Astrocyte (in vitro differentiated cells and primary cell): ENCODE data around the gene KIAA1328. TPM values are rescaled to one million over a fixed set of nuclear protein-coding genes. Genes with fewer than 3 reads are reported as not detected.
A peak's percentile ranks its signal among the peaks of the same experiment; 100 is the strongest.

Experiments used
- DNase-seq: peaks from one replicate; pipeline ENCODE4 v3.0.0-alpha.2; 2010; ENCODE audit warnings: low read depth
- FAIRE-seq: peaks from 2 replicates; lab custom pipeline; 2011; peaks lifted over from hg19 to GRCh38; lab: Jason Lieb, UNC
- H2AFZ ChIP-seq: 2 replicates; pipeline ENCODE4 v1.6.0; 2012; ENCODE audit warnings: low read depth, low read length, inconsistent platforms
- H3K27ac ChIP-seq: 2 replicates; pipeline ENCODE4 v1.5.1; 2011; ENCODE audit warnings: low read depth, low read length, inconsistent platforms
- H3K27me3 ChIP-seq: 2 replicates; pipeline ENCODE4 v1.6.0; 2011; ENCODE audit warnings: low read length, inconsistent platforms; ENCODE audit not compliant: insufficient read depth
- H3K36me3 ChIP-seq: 2 replicates; pipeline ENCODE4 v1.5.1; 2011; ENCODE audit warnings: low read length, inconsistent platforms; ENCODE audit not compliant: insufficient read depth
- H3K4me1 ChIP-seq: 2 replicates; pipeline ENCODE4 v1.5.1; 2011; ENCODE audit warnings: low read length, inconsistent platforms; ENCODE audit not compliant: insufficient read depth
- H3K4me2 ChIP-seq: 2 replicates; pipeline ENCODE4 v1.6.0; 2012; ENCODE audit warnings: low read length, inconsistent platforms
- H3K4me3 ChIP-seq: 2 replicates; pipeline ENCODE4 v1.5.1; 2011; ENCODE audit warnings: low read depth, mild to moderate bottlenecking, low read length, inconsistent platforms; ENCODE audit not compliant: insufficient read depth
- H3K79me2 ChIP-seq: 2 replicates; pipeline ENCODE4 v1.6.0; 2012; ENCODE audit warnings: mild to moderate bottlenecking, low read length, inconsistent platforms; ENCODE audit not compliant: insufficient read depth
- H3K9ac ChIP-seq: 2 replicates; pipeline ENCODE4 v1.6.0; 2012; ENCODE audit warnings: mild to moderate bottlenecking, low read length, inconsistent platforms
- H3K9me3 ChIP-seq: 2 replicates; pipeline ENCODE4 v1.5.1; 2012; ENCODE audit warnings: low read depth, mild to moderate bottlenecking, low read length, inconsistent platforms; ENCODE audit not compliant: insufficient read depth
- H4K20me1 ChIP-seq: 2 replicates; pipeline ENCODE4 v1.6.0; 2012; ENCODE audit warnings: low read length, inconsistent platforms; ENCODE audit not compliant: insufficient read depth
- H3K27ac Mint-ChIP-seq: one replicate; pipeline ENCODE4 v1.8.0; 2021; ENCODE audit warnings: mild to moderate bottlenecking, mixed read lengths; ENCODE audit not compliant: unreplicated experiment
- H3K27me3 Mint-ChIP-seq: one replicate; pipeline ENCODE4 v1.8.0; 2021; ENCODE audit warnings: low read depth, mixed read lengths; ENCODE audit not compliant: unreplicated experiment
- H3K36me3 Mint-ChIP-seq: one replicate; pipeline ENCODE4 v1.8.0; 2021; ENCODE audit warnings: low read depth, mixed read lengths; ENCODE audit not compliant: unreplicated experiment
- H3K4me1 Mint-ChIP-seq: one replicate; pipeline ENCODE4 v1.8.0; 2021; ENCODE audit warnings: low read depth, mixed read lengths; ENCODE audit not compliant: unreplicated experiment
- H3K4me3 Mint-ChIP-seq: one replicate; pipeline ENCODE4 v1.8.0; 2021; ENCODE audit warnings: mild to moderate bottlenecking, moderate library complexity, mixed read lengths; ENCODE audit not compliant: unreplicated experiment
- H3K9me3 Mint-ChIP-seq: one replicate; pipeline ENCODE4 v1.8.0; 2021; ENCODE audit warnings: mild to moderate bottlenecking, mixed read lengths; ENCODE audit not compliant: unreplicated experiment
- CTCF ChIP-seq: IDR thresholded peaks from 2 replicates; pipeline ENCODE4 v1.5.1; 2011; ENCODE audit warnings: low read depth, mild to moderate bottlenecking, inconsistent platforms, low read length, moderate library complexity; ENCODE audit not compliant: insufficient read depth
- EZH2 ChIP-seq: IDR thresholded peaks from 2 replicates; pipeline ENCODE4 v1.6.1; 2012; ENCODE audit warnings: mild to moderate bottlenecking, low read length, inconsistent platforms; ENCODE audit not compliant: insufficient read depth
- total RNA-seq: library from RNA; stranded (reverse); gene quantifications from 2 replicates; pipeline ENCODE4 v1.2.1, GENCODE V29; 2021

The KIAA1328 gene
- total RNA-seq, 1 donor from 2014 or later: 3.7 TPM

DNA sequence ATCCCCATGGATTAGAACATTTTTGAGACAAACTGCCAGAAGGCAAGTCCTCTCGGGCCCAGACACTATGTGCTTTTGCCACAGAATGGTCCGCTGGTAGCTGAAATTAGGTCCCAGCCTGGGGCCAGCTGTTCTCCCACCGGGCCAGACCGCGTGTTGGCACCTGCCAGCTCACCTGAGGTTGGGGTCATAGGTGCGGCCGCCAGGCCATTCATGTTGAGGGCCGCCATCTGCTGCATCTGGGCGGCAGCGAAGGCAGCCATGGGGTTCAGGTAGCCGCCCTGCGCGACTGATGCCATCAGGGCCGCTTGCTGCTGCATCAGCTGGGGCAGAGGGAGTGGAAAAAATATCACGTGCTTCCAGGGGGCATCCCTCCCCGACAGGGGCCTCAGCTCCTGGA lies 443.9 kb downstream of the KIAA1328 start:
- Mint-ChIP-seq H3K27me3 (peaks cover 40% of the 10 kb centered on the region), H3K4me3 (no peak overlapping the region), H3K4me1 (no peaks in the 10 kb centered on the region), H3K36me3 (no peaks in the 10 kb centered on the region), H3K9me3 (peaks cover 11% of the 10 kb centered on the region), H3K27ac (no peak overlapping the region)
- Histone ChIP-seq H3K4me2 (no peak overlapping the region), H4K20me1 (no peaks in the 10 kb centered on the region), H3K79me2 (no peaks in the 10 kb centered on the region), H2AFZ (no peak overlapping the region), H3K27ac (no peak overlapping the region), H3K9me3 (no peaks in the 10 kb centered on the region), H3K27me3 (peaks cover 26% of the 10 kb centered on the region), H3K4me3 (no peak overlapping the region), H3K36me3 (no peaks in the 10 kb centered on the region), H3K4me1 (no peaks in the 10 kb centered on the region), H3K9ac (no peak overlapping the region)
- no peak for TF ChIP-seq CTCF
- TF ChIP-seq EZH2: no peak
- FAIRE-seq (no peak), DNase-seq (no peak)

DNA sequence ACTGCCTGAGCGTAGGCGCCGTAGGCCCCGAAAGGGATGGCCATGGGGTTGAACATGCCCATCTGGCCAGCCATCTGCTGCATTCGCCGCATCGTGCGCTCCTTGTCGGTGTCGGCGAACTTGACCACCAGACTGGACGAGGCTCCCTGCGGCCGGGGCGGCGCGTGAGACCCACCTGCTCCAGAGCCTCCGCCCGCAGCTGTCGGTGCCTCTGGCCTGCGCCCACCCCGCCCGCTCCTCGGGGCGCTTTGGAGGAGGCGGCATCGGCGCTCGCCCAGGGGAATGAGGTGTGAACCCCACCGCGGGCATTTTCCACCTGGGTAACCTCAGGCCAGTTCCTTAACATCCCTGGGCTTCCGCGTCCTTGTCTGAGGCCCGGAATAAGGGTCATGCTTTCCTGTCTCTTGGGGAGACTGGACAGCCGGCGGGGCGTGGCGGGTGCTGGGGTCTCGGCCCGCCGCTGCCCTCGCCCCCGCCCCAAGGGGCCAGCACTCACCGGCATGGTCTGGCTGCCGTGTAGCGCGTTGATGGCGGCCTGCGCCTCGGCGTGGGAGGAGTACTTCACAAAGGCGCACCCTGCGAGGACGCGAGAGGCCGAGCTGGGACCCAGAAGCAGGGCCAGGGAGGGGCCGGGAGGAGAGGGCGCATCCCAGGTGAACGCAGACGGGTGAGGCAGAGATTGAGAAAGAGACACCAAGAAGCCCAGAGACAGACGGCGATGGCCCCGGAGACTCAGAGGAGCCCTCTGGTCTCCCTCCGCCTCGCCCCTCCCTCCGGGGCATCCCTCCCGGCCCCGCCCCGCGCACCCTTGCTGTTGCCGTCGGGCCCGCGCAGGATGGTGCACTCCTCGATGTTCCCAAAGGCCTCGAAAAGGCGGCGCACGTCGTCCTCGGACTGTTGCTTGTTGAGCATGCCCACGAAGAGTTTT lies 445.6 kb downstream of the KIAA1328 start:
- Histone ChIP-seq H3K27ac (no peak overlapping the region), H3K27me3 (peaks cover 26% of the 10 kb centered on the region), H3K4me2 (no peak overlapping the region), H3K4me3 (no peak overlapping the region), H3K9ac (no peak overlapping the region), H2AFZ (no peak overlapping the region), H3K4me1 (no peaks in the 10 kb centered on the region), H4K20me1 (no peaks in the 10 kb centered on the region), H3K36me3 (no peaks in the 10 kb centered on the region), H3K79me2 (no peaks in the 10 kb centered on the region), H3K9me3 (no peaks in the 10 kb centered on the region)
- Mint-ChIP-seq H3K4me3 (no peak overlapping the region), H3K4me1 (no peaks in the 10 kb centered on the region), H3K9me3 (peaks cover 11% of the 10 kb centered on the region), H3K27me3 (peaks cover 41% of the 10 kb centered on the region), H3K27ac (no peak overlapping the region), H3K36me3 (no peaks in the 10 kb centered on the region)
- DNase-seq (no peak), FAIRE-seq (no peak)
- TF ChIP-seq EZH2 (peak; percentile 61), CTCF (no peak)

DNA sequence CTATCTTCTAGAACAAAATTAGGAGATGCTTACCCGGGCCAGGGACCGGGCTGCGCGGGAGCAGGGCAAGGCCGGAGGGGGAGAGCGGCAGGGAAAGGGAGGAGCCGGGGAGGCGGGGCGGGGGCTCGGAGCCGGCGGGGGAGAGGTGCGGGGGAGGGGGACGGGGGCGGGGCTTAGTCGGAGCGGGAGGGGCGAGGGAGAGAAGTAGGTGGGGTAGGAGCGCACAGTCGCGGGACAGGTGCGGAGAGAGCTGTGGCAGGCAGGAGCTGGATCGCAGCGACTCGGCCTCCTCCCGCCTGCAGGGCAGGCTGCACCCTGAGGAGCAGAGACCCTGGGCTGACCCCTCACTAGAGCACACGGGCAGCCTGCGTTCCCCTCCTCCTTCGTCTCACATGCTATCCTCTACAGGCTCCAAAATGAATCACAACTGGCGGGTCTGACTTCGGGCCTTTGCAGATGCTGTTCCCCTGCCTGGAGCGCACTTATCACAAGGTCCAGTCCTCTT lies 446.4 kb downstream of the KIAA1328 start:
- no peaks in the 10 kb centered on the region for H4K20me1 ChIP-seq
- no peak overlapping the region for H3K4me3 ChIP-seq
- FAIRE-seq (no peak), DNase-seq (no peak)
- H3K79me2 ChIP-seq: no peaks in the 10 kb centered on the region
- no peak overlapping the region for H3K4me2 ChIP-seq
- Mint-ChIP-seq H3K27ac (no peak overlapping the region), H3K4me1 (no peaks in the 10 kb centered on the region), H3K27me3 (peaks cover 39% of the 10 kb centered on the region), H3K4me3 (no peak overlapping the region), H3K9me3 (peaks cover 11% of the 10 kb centered on the region), H3K36me3 (no peaks in the 10 kb centered on the region)
- no peak overlapping the region for H3K27ac ChIP-seq
- TF ChIP-seq EZH2 (no peak), CTCF (no peak)
- no peaks in the 10 kb centered on the region for H3K4me1 ChIP-seq
- H2AFZ ChIP-seq: no peak overlapping the region
- no peaks in the 10 kb centered on the region for H3K9me3 ChIP-seq
- no peak overlapping the region for H3K9ac ChIP-seq
- H3K36me3 ChIP-seq: no peaks in the 10 kb centered on the region
- H3K27me3 ChIP-seq: peaks cover 26% of the 10 kb centered on the region
